ENCODE results near the gene KCTD19.

KCTD19 gene

DNA sequence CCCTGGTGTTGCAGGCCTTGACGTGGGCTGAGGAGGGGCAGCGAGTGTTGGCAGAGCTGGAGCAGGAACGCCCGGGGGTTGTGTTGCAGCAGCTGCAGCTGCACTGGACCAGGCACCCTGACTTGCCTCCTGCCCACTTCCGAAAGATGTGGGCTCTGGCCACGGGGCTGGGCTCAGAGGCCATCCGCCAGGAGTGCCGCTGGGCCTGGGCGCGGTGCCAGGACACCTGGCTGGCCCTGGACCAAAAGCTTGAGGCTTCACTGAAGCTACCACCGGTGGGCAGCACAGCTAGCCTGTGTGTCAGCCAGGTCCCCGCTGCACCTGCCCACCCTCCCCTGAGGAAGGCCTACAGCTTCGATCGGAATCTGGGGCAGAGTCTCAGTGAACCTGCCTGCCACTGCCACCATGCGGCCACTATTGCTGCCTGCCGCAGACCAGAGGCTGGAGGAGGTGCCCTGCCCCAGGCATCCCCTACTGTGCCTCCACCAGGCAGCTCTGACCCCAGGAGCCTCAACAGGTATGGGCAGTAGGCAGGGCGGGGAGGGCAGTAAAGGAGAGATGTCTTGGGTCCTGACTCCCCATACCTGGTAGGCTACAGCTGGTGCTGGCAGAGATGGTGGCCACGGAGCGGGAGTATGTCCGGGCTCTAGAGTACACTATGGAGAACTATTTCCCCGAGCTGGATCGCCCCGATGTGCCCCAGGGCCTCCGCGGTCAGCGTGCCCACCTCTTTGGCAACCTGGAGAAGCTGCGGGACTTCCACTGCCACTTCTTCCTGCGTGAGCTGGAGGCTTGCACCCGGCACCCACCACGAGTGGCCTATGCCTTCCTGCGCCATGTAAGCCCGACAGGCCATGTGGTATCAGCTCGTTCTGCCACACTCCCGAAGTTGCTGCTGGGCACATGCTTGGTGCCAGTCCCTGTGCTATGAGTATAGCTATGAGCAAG lies 41.6 kb downstream of the KCTD19 start:
- TF ChIP-seq, protein P1, sequence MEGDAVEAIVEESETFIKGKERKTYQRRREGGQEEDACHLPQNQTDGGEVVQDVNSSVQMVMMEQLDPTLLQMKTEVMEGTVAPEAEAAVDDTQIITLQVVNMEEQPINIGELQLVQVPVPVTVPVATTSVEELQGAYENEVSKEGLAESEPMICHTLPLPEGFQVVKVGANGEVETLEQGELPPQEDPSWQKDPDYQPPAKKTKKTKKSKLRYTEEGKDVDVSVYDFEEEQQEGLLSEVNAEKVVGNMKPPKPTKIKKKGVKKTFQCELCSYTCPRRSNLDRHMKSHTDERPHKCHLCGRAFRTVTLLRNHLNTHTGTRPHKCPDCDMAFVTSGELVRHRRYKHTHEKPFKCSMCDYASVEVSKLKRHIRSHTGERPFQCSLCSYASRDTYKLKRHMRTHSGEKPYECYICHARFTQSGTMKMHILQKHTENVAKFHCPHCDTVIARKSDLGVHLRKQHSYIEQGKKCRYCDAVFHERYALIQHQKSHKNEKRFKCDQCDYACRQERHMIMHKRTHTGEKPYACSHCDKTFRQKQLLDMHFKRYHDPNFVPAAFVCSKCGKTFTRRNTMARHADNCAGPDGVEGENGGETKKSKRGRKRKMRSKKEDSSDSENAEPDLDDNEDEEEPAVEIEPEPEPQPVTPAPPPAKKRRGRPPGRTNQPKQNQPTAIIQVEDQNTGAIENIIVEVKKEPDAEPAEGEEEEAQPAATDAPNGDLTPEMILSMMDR (conservative IDR thresholded peaks at IDR 0.05; ENCODE audit: low read length): peak; percentile 40
- DNase-seq (ENCODE audit: low read depth): no peak
- no peak overlapping the region for H3K4me3 ChIP-seq (ENCODE audit: low read length)

DNA sequence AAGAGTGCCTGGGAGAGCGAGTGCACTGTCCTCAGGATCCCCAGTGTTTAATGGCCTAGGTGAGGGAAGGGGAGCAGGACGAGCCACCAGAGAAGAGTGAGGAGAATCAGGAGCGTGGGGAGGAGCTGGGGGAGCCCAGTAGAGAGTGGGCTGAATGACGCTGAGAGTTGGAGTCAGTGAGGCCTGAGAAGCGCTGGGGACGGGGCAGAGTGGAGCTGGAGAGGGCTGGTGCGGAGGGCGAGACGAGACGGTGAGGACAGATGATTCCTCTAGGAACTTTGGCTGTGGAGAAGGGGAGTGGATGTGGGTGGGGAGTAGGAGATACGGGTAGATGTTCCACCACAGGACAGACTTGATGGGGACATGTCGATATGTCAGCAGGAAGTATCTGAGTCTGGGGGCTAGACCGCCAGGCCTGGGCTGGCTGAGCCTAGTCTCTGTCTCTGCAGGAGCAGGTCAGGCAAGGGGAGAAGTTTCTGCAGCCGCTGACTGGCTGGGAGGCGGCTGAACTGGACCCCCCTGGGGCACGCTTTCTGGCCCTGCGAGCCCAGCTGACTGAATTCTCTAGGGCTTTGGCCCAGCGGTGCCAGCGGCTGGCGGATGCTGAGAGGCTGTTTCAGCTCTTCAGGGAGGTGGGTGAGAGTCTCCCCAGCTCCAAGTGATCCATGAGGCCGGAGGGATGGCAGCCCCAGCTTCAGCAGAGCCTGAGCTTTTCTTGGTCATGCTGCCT lies 42.5 kb downstream of the KCTD19 start:
- TF ChIP-seq, protein P1 (conservative IDR thresholded peaks at IDR 0.05; ENCODE audit: low read length): no peak
- no peak overlapping the region for H3K4me3 ChIP-seq (ENCODE audit: low read length)
- DNase-seq (ENCODE audit: low read depth): no peak

DNA sequence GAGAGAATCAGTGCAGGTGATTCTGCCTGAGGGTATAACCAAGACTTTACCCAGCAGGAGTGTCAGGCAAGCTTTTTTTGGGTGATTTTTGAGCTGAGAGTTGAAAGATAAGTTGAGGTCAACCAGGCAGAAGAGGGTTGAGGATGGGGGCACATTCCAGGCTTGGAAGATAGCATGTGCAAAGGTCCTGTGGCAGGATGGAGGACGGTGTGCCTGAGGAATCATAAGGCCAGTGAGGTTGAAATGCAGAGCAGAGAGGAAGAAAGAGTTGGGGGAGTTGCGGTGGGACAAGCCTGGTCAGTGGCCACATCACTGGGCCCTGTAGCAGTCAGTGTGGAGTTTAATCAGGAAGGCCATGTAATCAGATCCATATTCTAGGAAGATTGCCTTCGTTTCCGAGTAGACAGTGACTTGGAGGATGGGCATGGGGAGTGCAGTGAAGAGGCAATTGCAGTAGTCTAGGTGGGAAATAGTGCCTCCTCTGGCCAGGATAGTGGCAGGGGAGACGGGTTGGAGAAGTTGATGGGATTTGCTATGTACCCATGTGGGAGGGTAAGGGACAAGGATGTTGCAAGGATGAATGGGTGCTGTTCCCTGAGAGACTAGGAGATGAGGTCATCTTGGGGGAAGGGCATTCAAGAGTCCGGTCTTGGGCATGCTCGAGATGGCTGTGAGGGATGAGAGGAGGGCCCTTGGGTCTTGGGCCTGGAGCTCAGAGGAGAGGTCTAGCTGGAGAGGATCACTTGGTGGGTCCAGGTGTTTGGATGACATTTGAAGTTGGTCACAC lies 43.3 kb downstream of the KCTD19 start:
- H3K4me3 ChIP-seq (ENCODE audit: low read length): no peak overlapping the region
- TF ChIP-seq, protein P1 (conservative IDR thresholded peaks at IDR 0.05; ENCODE audit: low read length): no peak
- DNase-seq (ENCODE audit: low read depth): peak; percentile 24

DNA sequence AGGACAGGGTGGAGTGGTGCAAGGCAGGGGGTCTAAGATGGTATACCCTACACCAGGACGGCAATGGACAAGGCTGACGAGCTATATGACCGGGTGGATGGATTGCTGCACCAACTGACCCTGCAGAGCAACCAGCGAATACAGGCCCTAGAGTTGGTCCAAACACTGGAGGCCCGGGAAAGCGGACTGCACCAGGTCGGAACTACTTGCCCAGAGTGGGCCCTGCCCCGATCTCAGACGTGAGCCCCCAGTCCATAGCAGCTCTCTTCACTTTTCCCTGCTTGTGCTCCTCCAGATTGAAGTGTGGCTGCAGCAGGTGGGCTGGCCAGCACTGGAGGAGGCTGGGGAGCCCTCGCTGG lies 44.1 kb downstream of the KCTD19 start:
- no peak overlapping the region for H3K4me3 ChIP-seq (ENCODE audit: low read length)
- DNase-seq (ENCODE audit: low read depth): no peak
- TF ChIP-seq, protein P1 (conservative IDR thresholded peaks at IDR 0.05; ENCODE audit: low read length): no peak

DNA sequence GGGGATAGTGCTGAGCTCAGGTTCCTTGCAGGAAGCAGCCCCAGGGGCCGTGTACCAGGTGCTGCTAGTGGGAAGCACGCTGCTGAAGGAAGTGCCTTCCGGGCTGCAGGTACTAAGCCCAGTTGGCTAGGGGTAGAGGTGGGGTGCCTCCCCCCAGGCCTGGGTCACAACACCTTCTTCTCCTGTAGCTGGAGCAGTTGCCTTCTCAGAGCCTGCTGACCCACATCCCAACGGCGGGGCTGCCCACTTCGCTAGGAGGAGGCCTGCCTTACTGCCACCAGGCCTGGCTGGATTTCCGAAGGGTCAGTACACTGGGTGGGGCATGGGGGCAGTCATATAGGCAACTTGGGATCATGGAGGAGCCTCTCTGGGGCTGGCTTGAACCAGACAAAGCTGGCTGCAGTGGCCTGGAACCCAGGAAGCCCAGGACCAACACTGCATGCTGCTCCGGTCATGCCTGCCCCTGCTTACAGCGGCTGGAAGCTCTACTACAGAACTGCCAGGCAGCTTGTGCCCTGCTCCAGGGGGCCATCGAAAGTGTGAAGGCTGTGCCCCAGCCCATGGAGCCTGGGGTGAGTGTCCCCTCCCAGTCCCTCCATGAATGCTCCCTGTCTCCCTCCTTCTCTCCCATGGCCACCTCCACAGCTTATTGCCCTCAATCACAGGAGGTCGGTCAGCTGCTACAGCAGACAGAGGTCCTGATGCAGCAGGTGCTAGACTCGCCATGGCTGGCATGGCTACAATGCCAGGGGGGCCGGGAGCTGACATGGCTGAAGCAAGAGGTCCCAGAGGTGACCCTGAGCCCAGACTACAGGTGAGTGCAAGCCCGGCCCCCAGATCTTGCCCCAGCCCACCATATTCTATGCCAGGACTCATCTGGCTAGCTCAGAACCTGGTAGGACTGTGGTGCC lies 44.8 kb downstream of the KCTD19 start:
- no peak overlapping the region for H3K4me3 ChIP-seq (ENCODE audit: low read length)

More for the DNA sequence above, 44.8 kb downstream of the KCTD19 start:
- TF ChIP-seq, protein P1 (conservative IDR thresholded peaks at IDR 0.05; ENCODE audit: low read length): no peak
- no peak for DNase-seq (ENCODE audit: low read depth)
